T-helper 2 cell (primary cell): Measurements from ENCODE around the gene RAB35.

Source experiments
- DNase-seq, 5 experiments: peaks; one replicate each; pipeline versions ENCODE4 v3.0.0 to v3.0.0-alpha.2; 2012 to 2022
- total RNA-seq, 2 donors: gene quantifications; one replicate each; lab custom pipeline; 2026; lab: John Stamatoyannopoulos, UW

The RAB35 gene
- 53.3 to 82.9 reads per million in 2 donors for total RNA-seq

DNA sequence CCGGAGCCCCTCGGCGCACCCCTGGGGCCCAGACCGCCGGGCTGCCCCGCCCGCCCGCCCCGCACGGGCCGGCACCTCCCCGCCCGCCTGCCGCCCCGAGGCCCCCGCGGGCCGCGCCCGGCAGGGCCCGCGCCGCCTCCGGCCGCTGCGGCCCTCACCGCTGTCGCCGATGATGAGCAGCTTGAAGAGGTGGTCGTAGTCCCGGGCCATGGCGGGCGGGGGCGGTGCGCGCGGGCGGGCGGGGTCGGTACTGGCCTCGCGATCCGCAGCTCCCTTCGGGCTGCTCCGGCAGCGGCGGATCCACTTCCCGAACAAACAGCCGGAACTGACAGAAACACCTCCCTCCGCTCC lies at the start of gene RAB35:
RAB35 (minus strand) TSS at position 313 of the 351 bp plus-strand sequence; CDS start at position 210, 103 bp downstream.
- no peak for DNase-seq

DNA sequence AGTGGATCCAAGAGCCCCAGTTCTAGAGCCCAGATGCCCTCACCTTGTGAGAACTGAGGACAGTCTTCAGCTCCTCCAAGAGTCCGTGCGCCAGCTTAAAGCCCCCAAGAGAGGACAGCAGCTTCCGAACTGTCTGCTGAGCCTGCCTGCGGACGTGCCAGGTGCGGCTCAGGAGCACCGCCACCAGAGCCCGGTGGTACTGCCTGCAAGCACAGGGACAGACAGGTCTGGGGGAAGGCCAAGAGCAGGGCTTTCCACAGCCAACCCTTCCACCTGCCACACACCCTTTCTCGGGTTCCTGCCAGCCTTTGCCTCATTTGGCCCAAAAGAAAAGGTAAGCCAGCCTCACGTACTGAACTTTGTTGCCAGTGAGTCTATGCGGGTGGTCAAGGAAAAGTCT lies 47.7 kb upstream of the RAB35 start:
- DNase-seq: no peak

DNA sequence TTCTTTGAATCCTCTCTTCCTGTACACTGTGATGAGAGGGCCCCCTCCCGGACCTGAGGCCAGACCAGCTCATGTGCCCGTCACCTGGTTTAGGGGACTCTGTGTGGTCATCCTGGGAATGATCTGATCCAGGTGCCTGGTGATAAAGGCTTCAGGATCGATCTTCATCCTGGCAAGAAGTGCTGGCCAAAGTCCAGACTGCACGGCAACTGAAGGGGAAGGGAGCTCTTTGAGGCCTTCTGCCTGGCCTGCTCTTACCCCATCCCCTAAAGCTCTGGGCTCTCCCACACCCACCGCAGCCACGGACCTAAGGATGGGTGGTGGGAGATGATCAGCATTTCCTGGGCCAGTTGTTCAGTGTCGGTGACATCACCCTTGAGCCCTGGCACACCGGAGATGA lies 46.2 kb upstream of the RAB35 start:
- no peak for DNase-seq

DNA sequence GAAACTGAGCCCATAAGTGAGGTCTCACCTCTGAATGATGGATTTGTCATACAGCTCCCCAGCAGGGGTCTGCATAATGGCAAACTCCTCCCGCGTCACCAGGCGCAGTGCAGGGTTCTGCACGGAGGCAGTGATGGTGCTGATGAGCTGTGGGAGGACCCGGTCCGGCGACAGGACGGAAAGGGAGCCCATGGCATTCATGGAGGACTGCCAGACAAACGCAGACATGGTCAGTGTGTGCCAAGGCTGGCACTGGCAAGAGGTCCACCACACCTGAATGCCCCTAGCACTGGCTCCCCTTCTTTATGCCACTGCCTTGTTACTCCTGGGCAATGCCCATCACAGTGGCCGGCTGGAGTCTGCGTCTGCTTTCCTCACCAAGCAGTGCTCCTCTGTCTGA lies 45.3 kb upstream of the RAB35 start:
- DNase-seq: no peak

DNA sequence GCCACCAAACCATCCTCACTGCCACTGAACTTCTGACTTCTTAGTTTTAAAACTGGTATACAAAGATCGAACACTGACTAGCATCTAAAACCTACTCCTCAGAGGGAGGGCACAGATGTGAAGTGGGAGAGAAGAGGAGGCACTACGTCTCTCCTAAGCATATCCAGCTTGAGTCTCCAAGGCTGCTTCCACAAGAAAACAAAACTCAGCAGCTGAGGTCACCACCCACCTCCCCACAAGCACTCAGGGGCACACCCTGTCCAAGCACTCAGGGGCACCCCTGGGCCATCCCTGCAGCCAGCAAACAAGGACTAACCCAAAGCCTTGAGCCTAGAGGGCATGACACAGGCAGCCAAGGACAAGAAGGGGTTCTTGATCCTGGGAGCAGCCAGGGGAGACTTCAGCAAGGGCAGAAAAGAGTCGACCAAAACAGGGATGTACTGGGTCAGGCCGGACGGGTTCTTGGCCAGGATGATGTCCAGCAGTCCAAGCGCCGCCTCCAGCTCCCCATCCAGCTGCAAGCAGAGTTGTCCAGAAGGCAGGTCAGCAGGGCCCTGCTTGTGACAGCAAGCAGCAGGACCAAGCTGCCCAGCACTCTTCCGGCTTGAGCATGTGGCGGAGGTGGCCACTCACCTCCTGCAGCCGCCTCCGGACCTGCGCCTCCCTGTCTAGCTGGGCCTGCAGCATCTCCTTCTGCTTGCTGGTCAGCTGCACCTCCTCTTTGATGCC lies 43.1 kb upstream of the RAB35 start:
- no peak for DNase-seq

DNA sequence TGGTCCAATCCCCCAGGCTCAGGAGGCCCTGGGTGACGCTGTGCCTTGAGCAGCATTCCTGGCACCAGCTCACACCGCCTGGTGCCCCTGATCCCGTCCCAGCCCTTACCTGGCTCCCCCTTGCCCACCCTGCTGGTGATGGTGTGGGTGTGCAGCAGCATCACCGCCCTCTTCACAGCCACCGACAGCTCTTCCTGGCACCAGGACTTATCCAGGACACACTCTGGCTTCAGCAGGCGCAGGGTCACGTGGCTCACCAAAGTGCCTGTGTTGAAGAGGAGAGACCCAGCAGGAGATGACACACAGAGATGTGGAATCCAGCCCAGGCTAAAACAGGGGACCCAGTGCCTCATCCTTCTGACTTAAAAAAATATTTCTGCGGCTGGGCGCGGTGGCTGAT lies 41.8 kb upstream of the RAB35 start:
- no peak for DNase-seq

DNA sequence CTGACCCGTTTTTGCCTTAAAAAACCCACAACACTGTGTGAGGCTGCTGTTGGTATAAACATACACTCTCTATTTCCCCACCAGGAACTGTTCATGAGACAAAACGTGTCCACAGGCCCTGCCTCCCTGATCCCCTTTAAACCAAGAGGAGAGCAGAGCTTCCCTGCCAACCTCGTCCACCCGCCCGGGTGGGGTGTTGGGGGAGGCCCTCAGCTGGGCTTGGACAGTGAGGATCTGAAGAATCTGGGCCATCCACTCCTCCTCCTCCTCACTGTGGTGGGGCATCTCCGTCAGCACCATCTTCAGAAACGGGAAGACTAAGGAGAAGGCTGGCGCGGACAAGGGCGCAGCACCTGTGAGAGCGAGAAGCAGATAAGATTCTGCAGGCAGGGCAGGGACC lies 41.1 kb upstream of the RAB35 start:
- DNase-seq: no peak

DNA sequence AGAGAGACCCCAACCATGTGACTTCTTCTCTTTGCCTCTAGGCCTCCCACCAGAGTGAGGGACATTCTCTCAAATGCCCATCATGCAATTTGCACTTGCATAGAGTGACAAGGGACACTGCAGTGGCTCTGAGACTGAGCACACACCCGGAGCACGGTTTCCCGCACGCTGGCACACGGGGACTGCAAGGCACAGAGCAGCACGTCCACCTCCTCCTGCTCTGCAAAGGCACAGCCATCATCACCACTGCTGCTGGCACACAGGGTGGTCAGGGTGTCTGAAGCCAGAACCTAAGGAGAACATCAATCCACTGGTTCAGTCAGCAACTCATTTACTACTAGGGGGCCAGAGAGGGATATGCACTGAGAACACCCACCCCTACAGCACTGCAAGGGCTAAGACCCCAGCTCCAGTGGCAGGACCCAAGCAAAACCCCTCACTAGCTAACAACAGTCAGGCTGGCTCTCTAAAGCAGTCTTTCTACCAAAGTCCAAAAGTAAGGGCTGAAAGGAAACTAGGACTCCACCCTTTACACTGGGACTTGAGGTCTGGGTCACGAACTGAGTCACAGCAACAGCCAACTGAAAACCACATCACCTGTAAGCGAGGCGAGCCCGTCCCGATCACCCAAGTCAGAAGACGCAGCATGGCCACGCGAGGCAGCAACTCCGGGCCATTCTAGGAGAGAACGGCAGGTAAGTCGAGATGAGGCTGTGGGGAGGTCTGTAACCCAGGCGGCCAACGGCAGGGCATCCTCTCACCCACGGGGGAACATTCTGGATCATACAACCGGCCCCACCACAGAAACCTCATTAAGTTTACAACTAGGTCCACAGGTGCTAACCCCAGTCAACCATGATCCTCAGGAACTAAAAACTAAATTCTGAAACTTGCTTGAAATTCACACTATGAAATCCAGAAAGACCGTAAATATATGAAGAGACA lies 40.0 kb upstream of the RAB35 start:
- DNase-seq: peak in 1 of 5 experiments; percentile 11

DNA sequence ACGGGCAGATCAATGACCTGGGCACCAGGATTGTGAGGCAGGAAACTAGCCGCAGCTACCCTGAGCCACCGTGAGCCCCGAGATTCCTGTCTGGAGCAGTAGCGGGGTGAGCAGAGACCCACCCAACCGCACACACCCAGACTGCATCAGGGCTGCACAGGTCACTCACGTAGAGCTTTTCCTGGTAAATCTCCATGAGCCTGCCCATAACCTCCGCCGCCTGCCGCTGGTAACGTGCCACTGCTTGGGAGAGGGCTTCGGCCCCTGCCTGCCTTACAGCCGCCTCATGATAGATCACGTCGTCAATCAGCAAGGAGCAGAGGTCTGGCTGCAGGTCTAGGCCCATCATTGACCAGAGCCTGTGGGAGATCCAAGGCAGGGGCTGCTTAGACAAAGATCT lies 38.5 kb upstream of the RAB35 start:
- no peak for DNase-seq

DNA sequence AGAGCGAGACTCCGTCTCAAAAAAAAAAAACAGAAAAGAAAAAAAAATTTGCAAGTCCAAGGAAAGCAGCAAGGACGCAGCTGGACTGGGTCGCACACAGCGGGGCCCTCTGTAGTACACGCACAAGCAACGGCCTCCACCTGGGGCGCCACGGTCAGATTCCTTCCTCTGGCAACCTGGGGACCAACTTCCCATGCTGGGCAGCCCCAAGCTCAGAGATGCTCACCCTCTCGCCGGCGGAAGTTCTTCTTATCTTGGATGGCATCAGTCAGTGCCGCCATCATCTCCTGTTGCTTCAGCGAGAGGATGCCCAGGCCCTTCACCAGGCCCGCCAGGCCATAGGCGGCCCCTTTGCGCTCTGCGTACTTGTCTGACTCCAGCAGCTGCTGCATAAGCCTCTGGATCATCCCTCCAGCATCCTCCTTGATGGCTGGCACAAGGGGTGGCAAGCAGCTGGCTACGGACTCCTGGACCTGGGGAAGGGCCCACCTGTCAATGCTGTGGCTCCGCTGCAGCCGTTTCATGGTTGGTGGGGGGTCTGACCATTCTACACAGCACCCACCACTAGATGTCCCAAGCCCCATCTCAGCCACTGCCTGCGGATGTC lies 34.5 kb upstream of the RAB35 start:
- no peak for DNase-seq

DNA sequence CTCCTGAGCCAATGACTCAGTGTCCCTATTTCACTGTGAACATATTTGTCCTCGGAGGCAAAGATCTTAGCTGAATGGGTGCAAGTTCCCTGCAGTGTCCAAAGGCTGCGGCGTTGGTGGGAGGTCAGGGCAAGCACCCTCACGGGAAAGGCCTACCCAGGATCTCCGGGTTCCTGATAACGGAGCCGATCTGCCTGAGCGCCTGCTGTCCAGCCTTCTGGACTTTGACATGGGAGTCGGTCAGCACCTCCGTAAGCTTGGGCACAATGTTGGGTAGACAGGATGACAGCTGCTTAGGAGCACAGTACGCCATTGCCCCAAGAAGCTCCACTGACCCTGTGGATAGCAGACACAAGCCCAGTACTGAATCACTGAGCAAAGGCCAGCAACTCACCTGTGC lies 31.5 kb upstream of the RAB35 start:
- DNase-seq: no peak

DNA sequence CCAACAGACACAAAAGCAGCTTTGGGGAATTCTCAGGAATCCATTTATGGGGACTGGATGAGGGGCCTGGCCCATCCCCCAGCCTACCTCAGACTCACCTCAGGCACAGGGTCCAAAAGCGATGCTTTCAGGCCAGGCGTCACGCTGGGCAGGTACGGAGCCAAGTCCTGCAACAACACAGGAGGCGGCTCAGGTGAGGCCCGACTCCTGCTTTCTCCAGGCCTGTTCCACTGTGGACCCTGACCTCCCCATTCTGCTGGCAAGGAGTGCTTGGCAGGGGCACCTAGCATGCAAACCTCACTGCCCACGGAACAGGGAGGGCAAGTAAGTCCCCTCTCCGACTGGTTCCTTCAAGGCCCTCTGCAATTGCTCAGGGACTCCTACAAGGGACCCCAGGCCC lies 28.6 kb upstream of the RAB35 start:
- DNase-seq: no peak

DNA sequence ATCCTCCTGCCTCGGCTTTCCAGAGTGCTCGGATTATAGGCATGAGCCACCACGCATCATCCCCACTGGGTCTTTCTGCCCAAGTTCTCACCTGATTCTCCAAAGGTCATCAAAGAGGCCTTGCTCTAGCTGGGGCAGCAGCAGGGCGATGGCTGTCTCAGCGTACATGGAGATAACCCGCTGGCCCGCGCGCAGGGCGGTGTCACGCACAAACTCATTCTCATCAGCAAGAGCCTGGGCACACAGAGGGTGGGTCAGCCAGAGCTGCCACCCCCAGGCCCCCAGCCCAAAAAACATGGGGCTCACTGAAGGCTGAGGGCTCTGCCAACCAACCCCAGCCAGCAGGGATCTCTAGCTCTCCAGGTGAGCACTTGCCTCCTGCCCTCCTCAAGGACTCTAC lies 27.7 kb upstream of the RAB35 start:
- DNase-seq: no peak

DNA sequence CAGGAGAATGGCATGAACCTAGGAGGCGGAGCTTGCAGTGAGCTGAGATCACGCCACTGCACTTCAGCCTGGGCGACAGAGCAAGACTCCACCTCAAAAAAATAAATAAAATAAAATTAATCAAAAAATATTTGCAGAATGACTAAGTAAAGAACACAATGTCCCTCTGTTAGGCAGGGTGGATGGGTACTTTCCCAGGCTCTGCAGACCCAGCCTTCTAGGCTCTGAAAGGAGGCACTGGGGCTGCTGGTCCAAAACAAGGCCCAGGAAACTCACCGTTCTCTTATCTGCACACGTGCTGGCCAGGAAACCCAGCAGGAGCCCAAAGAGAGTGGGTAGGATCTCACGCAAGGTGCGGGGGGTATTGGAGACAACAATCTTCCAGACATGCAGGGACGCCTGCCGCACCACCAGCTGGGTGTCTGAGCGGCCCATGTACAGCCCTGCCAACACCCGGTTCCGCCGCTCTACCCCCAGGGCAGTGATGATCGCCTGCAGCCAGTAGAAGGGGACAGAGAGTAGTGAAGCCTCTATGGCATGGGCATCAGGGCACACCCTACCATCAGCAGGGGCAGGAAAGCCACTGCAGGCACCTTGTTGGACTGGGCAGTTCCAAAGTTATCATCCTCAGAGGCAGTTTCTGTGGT lies 25.8 kb upstream of the RAB35 start:
- DNase-seq: no peak

DNA sequence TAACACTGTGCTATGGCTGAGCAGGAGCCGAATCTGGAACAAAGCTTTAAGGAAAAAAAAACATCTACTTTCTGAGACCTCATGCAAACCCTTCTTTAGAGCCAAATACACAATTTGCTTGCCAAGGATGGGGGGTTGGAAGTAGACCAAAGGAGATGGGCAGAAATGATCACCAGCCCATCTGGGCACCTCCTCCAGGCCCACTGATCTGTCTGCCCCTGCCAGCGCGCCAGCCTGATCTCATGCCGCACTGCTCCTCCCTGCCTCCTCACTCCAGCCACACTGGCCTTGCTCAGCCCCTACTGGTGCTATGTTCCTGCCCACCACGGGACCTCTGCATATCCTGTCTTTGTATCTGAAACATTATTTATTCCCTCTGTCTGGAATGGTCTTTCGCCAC lies 24.8 kb upstream of the RAB35 start:
- no peak for DNase-seq

DNA sequence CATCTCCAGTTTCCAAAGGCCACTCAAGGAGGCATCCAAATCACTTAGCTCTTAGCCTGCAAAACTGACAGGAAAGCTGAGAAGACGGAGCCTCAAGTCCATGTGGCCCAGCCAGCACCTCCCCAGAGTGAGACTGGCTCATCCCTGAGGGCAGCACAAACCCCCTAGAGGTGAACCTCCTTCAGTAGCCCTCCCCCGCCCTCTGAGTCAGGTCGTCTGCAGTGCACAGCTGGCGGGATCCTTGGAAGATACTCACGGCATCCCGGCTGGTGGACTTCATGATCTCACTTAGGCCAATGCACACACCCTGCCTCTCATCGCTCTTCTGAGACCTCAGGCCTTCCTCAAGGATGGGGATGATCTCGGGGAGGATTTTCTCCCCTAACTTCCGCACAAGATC lies 24.1 kb upstream of the RAB35 start:
- DNase-seq: no peak

DNA sequence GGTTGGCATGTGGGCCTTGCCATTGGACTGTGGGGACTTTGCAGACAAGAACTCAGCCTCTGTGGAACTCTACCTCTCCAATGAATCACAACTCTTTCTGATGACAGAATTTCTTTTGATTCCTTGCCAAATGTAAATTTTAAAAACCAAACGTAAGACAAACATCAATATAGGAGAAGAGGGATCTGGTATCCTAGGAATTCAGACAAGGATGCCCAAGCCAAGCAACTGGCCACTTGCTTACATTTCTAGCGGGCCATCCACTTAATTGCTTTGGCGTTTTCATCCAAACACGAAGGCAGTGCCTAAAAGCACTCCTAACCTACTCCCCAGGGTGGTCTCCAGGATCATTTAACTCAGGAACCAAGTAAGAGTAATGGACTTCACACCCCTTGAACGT lies 23.4 kb upstream of the RAB35 start:
- no peak for DNase-seq

DNA sequence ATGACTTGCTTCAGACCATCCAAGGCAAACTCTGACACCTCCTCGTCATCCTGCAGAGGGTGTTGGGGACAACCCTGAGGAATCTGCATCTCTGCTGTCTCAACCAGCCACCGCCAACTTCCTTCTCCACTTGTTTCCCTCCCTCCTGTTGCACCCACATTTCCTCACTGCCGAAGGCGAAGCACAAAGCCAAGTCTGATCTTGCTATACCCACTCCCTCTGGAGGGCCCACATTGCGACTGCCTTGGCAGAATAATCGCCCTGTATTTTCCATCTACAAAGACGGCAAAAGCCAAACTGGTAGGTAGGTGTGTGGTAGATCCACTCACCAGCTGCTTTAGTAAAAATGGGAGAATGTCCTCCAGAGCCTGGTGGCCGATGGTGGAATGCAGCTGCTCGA lies 21.8 kb upstream of the RAB35 start:
- no peak for DNase-seq

DNA sequence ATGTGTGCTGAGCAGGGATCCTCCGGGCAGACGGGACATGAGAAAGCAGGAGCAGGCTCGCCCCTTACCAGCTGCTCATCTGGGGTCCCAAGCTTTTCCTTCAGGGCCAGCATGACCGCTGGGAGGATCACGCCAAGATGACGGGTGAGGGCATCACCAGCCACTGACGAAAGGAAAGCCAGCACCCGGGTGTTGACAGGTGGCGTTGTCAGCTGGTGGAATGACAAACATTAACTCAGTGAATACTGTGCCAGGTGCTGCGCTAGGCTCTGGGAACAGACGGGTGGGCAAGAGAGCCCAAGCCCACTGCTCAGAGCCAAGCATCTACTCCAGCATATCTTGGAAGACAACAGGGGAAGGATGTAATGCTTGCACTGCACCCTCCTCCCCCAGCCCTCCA lies 21.3 kb upstream of the RAB35 start:
- DNase-seq: no peak

DNA sequence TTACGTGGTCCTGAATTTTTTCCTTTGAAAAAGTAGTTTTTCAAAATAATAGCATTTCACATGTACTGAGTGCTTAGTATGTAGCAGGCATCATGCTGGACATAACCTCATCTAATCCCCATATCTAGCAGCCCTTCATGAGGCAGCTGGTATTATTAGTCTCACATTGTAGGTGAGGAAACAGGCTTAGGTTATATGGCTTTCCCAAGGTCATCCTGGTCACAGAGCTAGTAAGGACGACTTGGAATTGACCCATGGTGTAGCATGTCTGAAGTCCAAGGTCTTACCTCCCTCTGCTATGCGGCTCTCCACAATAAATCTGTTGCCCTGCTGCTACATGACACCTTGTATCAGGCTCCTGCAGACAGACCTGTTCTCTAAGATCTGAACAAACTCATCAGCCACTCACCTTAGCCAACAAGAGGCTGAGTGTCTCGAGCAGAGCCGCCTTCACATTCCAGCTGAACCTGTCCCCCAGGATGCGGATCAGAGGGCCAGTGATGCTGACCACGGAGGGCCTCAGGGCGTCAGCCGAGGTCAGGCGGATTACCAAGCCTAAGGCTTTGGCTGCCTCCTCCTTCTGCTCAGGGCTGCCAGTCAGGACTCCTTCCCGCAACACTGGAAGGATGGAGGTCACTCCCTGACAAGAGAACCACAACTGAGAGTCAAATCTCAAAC lies 19.7 kb upstream of the RAB35 start:
- no peak for DNase-seq

DNA sequence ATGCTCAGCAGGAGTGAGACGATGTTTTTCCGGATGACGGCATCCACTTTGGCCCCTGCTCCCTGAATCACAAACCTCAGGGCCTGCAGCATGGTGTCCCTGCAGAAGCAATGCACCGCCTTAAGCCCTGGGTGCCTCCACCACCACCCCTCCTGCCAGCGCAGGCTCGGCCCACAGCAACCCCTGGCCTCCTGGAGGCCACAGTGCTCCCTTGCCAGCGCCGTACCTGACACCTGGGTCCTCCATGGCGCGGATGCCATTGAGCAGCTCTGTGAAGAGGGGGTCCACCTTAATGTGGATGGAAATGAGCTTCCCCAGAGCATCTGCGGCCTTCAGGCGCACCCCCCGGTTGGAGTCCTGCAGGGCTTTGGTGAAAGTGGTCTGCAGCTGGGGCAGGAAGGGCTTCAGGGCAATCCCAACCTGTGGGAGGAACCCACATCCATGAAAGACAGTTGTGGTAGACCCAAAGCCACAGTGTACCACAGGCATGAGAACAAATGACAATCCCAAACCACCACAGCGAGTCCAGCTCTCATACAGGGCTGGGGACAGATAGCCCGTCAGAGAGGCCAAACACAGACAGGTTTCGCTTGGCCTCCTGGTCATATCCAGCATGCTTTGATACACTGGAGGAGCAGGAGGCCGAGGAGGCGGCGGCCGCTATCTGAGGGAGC lies 17.9 kb upstream of the RAB35 start:
- no peak for DNase-seq

DNA sequence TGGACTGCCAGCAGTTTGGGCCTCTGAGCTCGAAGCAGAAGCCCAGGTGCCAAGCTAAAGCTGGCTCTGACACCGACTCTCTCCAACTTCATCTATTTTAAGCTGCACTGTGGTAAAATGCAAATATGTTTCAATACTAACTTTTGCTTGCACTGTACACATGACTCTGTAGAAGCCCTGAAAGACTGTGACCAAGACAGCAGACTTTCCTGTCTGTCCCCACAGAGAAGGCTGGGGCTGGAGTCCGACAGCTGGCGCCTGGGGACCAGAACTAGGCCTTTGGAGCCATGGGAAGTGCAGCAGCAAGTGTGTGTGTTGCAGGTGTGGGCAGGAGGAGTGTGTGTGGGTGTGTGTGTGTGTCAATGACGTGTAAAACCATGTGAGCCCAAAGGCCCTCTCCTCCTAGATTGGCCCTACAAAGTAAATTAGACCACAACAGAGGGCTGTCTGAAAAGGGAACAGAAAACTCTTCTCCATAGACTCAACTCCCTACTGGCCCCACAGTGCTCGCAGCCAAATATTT lies 16.4 kb upstream of the RAB35 start:
- DNase-seq: no peak
